Liver (tissue), 3 donors: ENCODE results near the gene TMEM151B.

Experiments
- ATF3 ChIP-seq: IDR thresholded peaks from 2 replicates; pipeline ENCODE4 v1.6.1; 2016; ENCODE audit warnings: antibody characterized with exemption
- CTCF ChIP-seq: fragments of 150-350 bp; IDR thresholded peaks from 2 replicates; pipeline ENCODE4 v1.5.1; 2017; ENCODE audit warnings: improper control_type of control experiment, low read depth, low read length; ENCODE audit not compliant: missing input control
- EGR1 ChIP-seq, 2 donors: IDR thresholded peaks; 2 replicates each; pipeline ENCODE4 v1.6.1; 2016 to 2018; ENCODE audit warnings: antibody characterized with exemption in 2 of 2, low read depth in 2 of 2
- NR2F2 ChIP-seq: IDR thresholded peaks from 2 replicates; pipeline ENCODE4 v1.6.1; 2016; ENCODE audit warnings: antibody characterized with exemption
- RAD21 ChIP-seq, 2 donors: IDR thresholded peaks; 2 replicates each; pipeline ENCODE4 v1.6.1; 2016; ENCODE audit warnings: antibody characterized with exemption in 2 of 2, mild to moderate bottlenecking in 2 of 2
- REST ChIP-seq: IDR thresholded peaks from 2 replicates; pipeline ENCODE4 v1.6.1; 2016; ENCODE audit warnings: antibody characterized with exemption, mild to moderate bottlenecking
- TAF1 ChIP-seq: conservative IDR thresholded peaks from 2 replicates; pipeline ENCODE4 v1.6.1; 2016; ENCODE audit warnings: antibody characterized with exemption, mild to moderate bottlenecking
- ZBTB33 ChIP-seq: IDR thresholded peaks from 2 replicates; pipeline ENCODE4 v1.6.1; 2016; ENCODE audit warnings: antibody characterized with exemption
- TF ChIP-seq, protein P1 (sequence below): IDR thresholded peaks from 2 replicates; pipeline ENCODE4 v1.6.1; 2016; ENCODE audit warnings: antibody characterized with exemption
- donor health status: healthy.
- donor health status: healthy.

DNA sequence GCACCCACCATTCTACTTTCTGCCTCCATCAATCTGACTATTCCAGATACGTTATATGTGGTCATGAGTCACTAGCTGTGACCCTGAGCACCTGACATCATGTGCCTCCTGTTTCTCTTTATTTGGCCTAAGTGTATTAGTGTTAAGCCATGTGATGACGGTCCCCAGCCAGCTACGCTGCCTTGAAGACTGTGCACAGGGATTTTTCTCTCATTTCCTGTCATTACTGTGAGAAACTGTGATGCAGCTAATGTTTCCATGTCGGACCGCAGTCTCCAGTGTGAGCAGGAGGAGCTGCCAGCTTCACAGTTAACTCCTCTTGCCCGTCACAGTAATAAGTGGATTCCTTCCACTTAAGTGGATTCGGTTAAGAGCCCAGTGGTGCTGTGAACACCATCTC is 62.3 kb downstream of the TMEM151B start:
- TF ChIP-seq CTCF (no peak), TAF1 (no peak), NR2F2 (no peak), ATF3 (no peak), ZBTB33 (no peak), RAD21 (IDR thresholded peaks at IDR 0.05) (no peak), REST (no peak), EGR1 (IDR thresholded peaks at IDR 0.05; ENCODE audit: low read depth in 2 of 2) (no peak)
- TF ChIP-seq, protein P1, sequence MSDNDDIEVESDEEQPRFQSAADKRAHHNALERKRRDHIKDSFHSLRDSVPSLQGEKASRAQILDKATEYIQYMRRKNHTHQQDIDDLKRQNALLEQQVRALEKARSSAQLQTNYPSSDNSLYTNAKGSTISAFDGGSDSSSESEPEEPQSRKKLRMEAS, result no peak
